Stomach (tissue), 4 donors: ENCODE results near the gene CCDC97.

Source experiments
- CTCF ChIP-seq, 7 experiments: fragments of 450-650 bp in 4 of 7; fragments of 200-600 bp in 3 of 7; sonication (generic) in 3 of 7; IDR thresholded peaks; one replicate each; pipeline ENCODE4 v1.5.1; 2016 to 2019; ENCODE audit warnings: antibody characterized with exemption in 7 of 7, control low read depth in 2 of 7, mild to moderate bottlenecking in 1 of 7
- POLR2A ChIP-seq, 4 donors: fragments of 450-650 bp; IDR thresholded peaks; one replicate each; pipeline ENCODE4 v1.6.1; 2016; ENCODE audit warnings: antibody characterized with exemption in 4 of 4, control low read depth in 2 of 4, mild to moderate bottlenecking in 1 of 4, moderate library complexity in 1 of 4
- POLR2AphosphoS5 ChIP-seq, 3 donors: sonication (generic); formaldehyde crosslinking; IDR thresholded peaks; one replicate each; pipeline ENCODE4 v1.6.1; 2016; ENCODE audit warnings: antibody characterized with exemption in 3 of 3

GRCh38 chr19:41297628-41298347 is 12.2 kb upstream of the CCDC97 start:
- no peak for TF ChIP-seq CTCF (IDR thresholded peaks at IDR 0.05)
- no peak for TF ChIP-seq POLR2A (IDR thresholded peaks at IDR 0.05)
- TF ChIP-seq POLR2AphosphoS5 (IDR thresholded peaks at IDR 0.05): peak in 1 of 3 donors; percentile 18
